ENCODE measurements around the gene CASZ1.

DNA sequence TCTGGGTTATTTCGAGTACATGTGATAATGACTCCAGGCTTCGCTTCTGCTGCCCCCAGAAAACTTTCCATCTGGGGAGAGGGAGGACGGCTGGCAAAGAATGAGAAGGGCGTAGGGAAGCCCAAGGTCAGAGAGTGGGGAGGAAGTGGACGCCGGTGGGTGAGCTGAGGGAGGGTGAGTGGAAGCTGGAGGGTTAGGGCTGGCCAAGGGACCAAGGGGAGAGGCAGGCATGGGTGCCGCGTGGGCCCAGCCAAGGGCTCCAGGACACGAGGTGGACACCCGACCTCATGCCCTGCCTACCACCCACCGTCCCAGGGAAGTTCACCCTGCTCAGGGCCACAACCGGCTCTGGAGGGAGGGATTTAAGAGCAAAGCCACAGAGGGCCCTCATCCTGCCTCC is 75.8 kb downstream of the CASZ1 start:
- TF ChIP-seq ZNF274 (IDR thresholded peaks at IDR 0.05; ENCODE audit: low read depth, low read length), result no peak
- no peak for TF ChIP-seq YY1 (IDR thresholded peaks at IDR 0.05; ENCODE audit: insufficient read depth, insufficient read length)
